GM18505 (cell line): Measurements from ENCODE around the gene VEPH1.

Source experiments
- ATAC-seq: cut with Tn5 transposase; IDR thresholded peaks from one replicate; pipeline ENCODE4 v1.9.1; 2021; ENCODE audit not compliant: unreplicated experiment
- POLR2A ChIP-seq: IDR thresholded peaks from 4 replicates; pipeline ENCODE4 v1.6.1; 2011; ENCODE audit warnings: borderline replicate concordance; ENCODE audit not compliant: insufficient read depth, insufficient read length; ENCODE audit errors: extremely low read depth

Gene VEPH1

GRCh38 chr3:157285966-157286365 lies 217.2 kb downstream of the VEPH1 start:
- no peak for TF ChIP-seq POLR2A
- ATAC-seq: no peak

GRCh38 chr3:157285141-157285540 lies 218.1 kb downstream of the VEPH1 start:
- no peak for TF ChIP-seq POLR2A
- ATAC-seq: no peak

GRCh38 chr3:157284688-157285087 lies 218.5 kb downstream of the VEPH1 start:
- TF ChIP-seq POLR2A: no peak
- ATAC-seq: no peak

GRCh38 chr3:157282261-157283191 lies 220.7 kb downstream of the VEPH1 start:
- no peak for TF ChIP-seq POLR2A
- no peak for ATAC-seq

GRCh38 chr3:157280786-157281185 lies 222.4 kb downstream of the VEPH1 start:
- no peak for TF ChIP-seq POLR2A

GRCh38 chr3:157280354-157280753 lies 222.9 kb downstream of the VEPH1 start:
- no peak for ATAC-seq
- TF ChIP-seq POLR2A: no peak

More at GRCh38 chr3:157280786-157281185, 222.4 kb downstream of the VEPH1 start:
- ATAC-seq: no peak

GRCh38 chr3:157279237-157279636 lies 224.0 kb downstream of the VEPH1 start:
- TF ChIP-seq POLR2A: no peak
- ATAC-seq: no peak

GRCh38 chr3:157276801-157277200 lies 226.4 kb downstream of the VEPH1 start:
- TF ChIP-seq POLR2A: no peak
- ATAC-seq: no peak

GRCh38 chr3:157275832-157276231 lies 227.4 kb downstream of the VEPH1 start:
- TF ChIP-seq POLR2A: no peak
- no peak for ATAC-seq

GRCh38 chr3:157274644-157275137 lies 228.5 kb downstream of the VEPH1 start:
- no peak for ATAC-seq
- TF ChIP-seq POLR2A: no peak

- TF ChIP-seq POLR2A: no peak
- no peak for ATAC-seq
Observed at GRCh38 chr3:157271283-157271882, 231.8 kb downstream of the VEPH1 start.

- no peak for ATAC-seq
- no peak for TF ChIP-seq POLR2A
Observed at GRCh38 chr3:157268026-157268425, 235.2 kb downstream of the VEPH1 start.

- no peak for ATAC-seq
- no peak for TF ChIP-seq POLR2A
Observed at GRCh38 chr3:157265931-157266330, 237.3 kb downstream of the VEPH1 start.

- TF ChIP-seq POLR2A: no peak
- ATAC-seq: no peak
Observed at GRCh38 chr3:157263027-157263426, 240.2 kb downstream of the VEPH1 start.
